Stimulated activated CD4-positive, alpha-beta T cell treated with anti-CD3 and anti-CD28 coated beads, Interleukin-12 subunit alpha, Interleukin-12 subunit beta, amount 100 ng/mL, for 24 hours (primary cell): ENCODE results near the gene NRCAM.

ENCODE experiments used
- DNase-seq, 2 experiments: peaks; one replicate each; pipeline ENCODE4 v3.0.0-alpha.2; 2020; ENCODE audit warnings: low read depth in 2 of 2

NRCAM gene

DNA sequence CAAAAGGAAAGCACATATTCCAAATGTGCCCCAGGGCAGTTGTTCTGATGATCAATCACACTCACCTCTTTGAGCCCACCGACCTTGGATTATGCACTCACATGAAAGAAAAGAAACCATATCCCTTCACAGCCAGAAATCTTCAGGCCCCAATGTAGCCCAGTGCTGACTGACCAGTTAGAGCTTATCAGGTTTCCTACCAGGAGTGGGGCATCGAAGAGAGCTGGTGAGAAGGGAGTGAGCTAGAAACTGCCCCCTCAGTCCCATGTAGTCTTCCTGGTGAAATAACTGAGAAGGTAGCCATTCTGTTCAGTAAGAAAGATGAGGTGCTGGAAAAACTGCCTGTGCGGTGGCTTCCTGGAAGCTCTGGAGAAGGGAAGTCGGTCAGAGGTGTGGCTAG is 32.2 kb downstream of the NRCAM start:
- no peak for DNase-seq

GRCh38 chr7:108423089-108423989 is 32.9 kb downstream of the NRCAM start:
- DNase-seq: no peak

GRCh38 chr7:108421720-108422331 is 34.4 kb downstream of the NRCAM start:
- no peak for DNase-seq

GRCh38 chr7:108419961-108420908 is 36.0 kb downstream of the NRCAM start:
- no peak for DNase-seq

GRCh38 chr7:108418946-108419345 is 37.3 kb downstream of the NRCAM start:
- DNase-seq: no peak

DNA sequence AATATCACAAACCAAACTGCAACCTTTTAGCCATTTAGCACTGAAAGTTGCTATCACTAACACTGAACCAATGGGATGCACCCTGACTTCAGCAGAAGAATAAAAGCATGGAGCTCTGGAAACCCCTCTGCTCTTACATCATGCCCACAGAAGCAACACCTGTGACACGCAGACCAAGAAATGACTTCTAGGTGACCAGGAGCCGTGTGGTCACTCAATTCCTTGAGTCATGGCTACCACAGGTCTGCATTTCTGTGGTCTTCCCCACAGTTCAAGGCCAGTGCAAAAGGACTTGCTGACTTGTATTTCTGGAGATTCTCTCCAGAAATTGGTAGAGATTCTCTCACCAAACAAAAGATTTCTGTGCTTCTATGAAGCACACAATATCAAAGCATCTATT is 38.3 kb downstream of the NRCAM start:
- DNase-seq: no peak

GRCh38 chr7:108417144-108417543 is 39.1 kb downstream of the NRCAM start:
- DNase-seq: no peak

GRCh38 chr7:108415821-108416536 is 40.3 kb downstream of the NRCAM start:
- no peak for DNase-seq

- DNase-seq: no peak
Measured at GRCh38 chr7:108415084-108415483, 41.2 kb downstream of the NRCAM start.

GRCh38 chr7:108413782-108414492 is 42.3 kb downstream of the NRCAM start:
- no peak for DNase-seq

- no peak for DNase-seq
Measured at GRCh38 chr7:108413337-108413736, 42.9 kb downstream of the NRCAM start.

DNA sequence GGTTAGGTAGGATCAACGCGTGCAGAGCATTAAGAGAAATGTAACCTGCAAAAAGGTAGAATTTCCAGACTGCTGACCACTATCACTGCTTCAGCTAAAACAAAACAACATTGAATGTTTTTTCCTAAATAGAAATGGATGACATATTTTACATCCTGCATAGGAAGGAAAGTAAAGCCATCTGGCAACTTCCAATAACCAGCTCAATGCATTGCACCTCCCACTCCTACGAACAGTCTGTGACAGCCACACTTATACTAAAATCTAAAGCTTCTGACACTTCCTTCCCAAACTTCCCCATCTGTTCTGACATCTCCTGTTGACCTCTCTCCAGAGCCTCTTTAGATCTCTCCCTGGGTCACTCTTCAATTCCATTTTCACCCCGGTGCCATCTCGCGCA is 47.1 kb downstream of the NRCAM start:
- DNase-seq: no peak

DNA sequence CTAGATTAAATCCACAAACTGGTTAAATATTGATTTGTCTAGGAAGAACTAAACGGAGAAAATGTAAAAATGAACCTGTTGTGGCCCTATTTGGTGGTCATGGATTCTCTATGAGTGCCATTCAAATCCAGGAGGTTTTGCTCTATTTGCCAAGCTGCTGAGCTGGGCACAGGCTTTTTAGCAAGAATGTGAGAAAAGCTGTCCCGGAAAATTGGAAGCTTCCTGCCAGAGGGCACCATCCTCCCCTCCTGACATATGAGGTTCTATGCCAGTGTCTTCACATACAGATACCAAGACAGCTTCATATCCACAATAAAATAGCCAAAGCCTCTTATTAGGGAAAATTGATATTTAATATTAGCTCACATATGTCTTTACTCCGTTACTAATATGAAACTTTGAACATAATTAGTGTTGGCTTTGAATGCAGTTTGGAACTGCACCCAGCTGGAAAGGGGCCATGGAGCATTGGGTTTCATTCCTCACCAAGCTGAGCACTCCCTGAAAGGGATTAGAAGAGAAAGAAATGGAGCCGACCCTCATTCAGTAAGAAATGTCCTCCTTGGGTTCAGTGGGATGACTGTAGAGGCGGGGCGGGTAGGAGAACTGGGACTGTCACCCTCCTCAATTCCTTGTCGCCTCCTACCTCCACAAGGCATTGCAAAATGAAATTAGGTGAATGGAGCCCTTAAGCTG is 47.8 kb downstream of the NRCAM start:
- DNase-seq: no peak

DNA sequence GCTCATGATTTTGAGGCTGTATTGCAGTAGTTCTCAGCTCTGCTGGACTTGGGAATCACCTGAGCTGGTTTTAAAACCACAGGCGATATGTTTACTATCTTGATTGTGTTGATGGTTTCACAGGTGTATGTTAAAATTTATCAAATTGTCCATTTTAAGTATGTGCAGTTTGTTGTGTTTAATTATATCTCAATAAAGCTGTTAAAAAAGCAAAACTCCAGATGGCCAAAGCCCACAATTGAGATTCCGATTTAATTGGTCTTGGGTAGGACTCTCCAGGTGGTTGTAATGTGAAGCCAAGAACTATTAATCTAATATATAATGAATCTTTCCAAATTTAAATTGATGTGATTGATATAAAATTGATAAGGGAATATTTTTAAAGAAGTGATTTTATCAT is 48.6 kb downstream of the NRCAM start:
- DNase-seq: no peak

- no peak for DNase-seq
Measured at GRCh38 chr7:108406222-108406890, 49.9 kb downstream of the NRCAM start.

- DNase-seq: no peak
Measured at GRCh38 chr7:108404509-108405420, 51.5 kb downstream of the NRCAM start.

DNA sequence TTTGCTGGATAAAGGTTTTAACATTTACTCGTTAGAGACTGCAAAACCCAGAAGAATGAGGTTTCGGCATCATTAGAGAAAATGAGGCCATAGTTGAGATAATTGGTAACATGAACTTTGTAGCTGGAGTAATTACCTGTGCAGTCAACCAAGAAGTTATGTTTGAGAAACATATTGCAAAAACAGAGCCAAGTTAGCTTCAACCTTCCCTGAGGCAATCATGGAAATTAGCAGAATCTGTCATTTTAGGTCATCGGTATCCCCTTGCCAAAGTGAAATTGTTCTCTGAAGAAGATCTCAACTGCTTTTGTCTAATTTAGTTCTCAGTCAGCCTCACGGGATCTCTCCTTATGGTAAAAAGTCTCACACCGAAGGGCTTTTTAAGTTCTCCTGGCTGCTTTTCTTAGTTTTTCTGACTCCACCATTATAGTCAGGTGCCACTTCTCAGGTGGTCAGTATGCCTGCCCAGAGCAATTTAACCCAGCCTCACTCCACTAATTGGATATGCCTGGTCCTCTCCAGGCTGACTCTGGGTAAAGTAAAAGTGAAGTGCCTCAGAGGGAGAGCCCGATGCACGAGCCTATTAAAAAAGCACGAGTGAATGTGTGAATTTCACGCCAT is 52.5 kb downstream of the NRCAM start:
- no peak for DNase-seq

DNA sequence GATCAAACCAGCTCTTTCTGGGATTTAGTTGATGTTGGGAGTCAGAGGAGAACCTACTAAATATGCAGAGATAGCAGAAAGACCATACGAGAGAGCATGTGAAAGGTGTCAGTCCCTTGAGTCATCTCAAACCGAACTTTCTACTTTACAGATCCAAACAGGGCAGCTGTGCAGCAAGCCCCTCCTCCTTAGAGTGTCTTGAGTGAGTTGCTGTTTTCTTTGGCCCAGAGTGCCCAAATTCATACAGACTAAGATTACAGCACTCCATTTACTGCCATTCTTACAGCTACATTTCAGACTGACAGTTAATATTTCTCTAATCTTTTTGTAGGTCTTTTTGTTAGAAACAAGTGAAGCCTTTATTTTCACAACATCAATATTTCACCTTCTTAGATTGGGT is 53.4 kb downstream of the NRCAM start:
- DNase-seq: no peak
